ENCODE measurements around the gene BCDIN3D. TPM values are rescaled to one million over a fixed set of nuclear protein-coding genes. Genes with fewer than 3 reads are reported as not detected.

Gene BCDIN3D
- total and polyA plus RNA-seq, 9 of the 15 experiments (the other 6 are each of a cell fraction or from before 2014, with no cell fraction given) = 3.7 to 6.9 (median 5.6) TPM

GRCh38 chr12:49805409-49805808, 37.5 kb downstream of the BCDIN3D start:
- no peak for FAIRE-seq
- no peaks in the 10 kb centered on the region for H3K9me1 ChIP-seq (ENCODE audit: control insufficient read depth, insufficient read depth, low read length)
- 49% methylated on average over 4 of the region's 5 CpGs for whole genome bisulfite sequencing (ENCODE audit: insufficient coverage, low coverage, missing lambda C conversion rate)
- ChIA-PET CTCF (ENCODE audit: low intra/inter-chr PET ratio) (no interaction called here), POLR2A (interaction anchor here (1.4 to 1.7 kb wide), 2 partner anchors 12 to 39 kb away, joined by 5 read pairs; no protein-coding TSS in a partner anchor)
- no peak for ATAC-seq
- H3K79me2 ChIP-seq (ENCODE audit: control insufficient read depth, insufficient read depth, low read length) = no peaks in the 10 kb centered on the region
- H3K36me3 ChIP-seq (ENCODE audit: control insufficient read depth, insufficient read depth, low read length) = peaks cover 29% of the 10 kb centered on the region; the same call in 2 of the 3 replicates
- no peaks in the 10 kb centered on the region for H3K27me3 ChIP-seq (ENCODE audit: control insufficient read depth in 2 of 2, insufficient read depth in 2 of 2, low read length in 2 of 2)
- no peaks in the 10 kb centered on the region for H3K9me3 ChIP-seq (replicated peaks; ENCODE audit: control insufficient read depth, insufficient read depth, low read depth, low read length)
- no peak overlapping the region for H3K4me3 ChIP-seq
- H4K20me1 ChIP-seq (replicated peaks; ENCODE audit: control insufficient read depth, insufficient read depth, low read length) = peaks cover 5% of the 10 kb centered on the region; the same call in 1 of the 2 replicates
- H2AFZ ChIP-seq (ENCODE audit: low read depth, low read length) = no peak overlapping the region
- H3K9ac ChIP-seq (ENCODE audit: insufficient read depth in 1 of 2, low read depth in 2 of 2, low read length in 2 of 2) = no peak overlapping the region
- TF ChIP-seq ZNF384 (IDR thresholded peaks at IDR 0.05; ENCODE audit: low read depth, low read length) = no peak
- TF ChIP-seq NCOA6 (IDR thresholded peaks at IDR 0.05) = no peak
- no peak for TF ChIP-seq ZKSCAN3 (CRISPR knock-in tag; IDR thresholded peaks at IDR 0.05)
- TF ChIP-seq BCL6 (CRISPR knock-in tag; IDR thresholded peaks at IDR 0.05) = no peak
- TF ChIP-seq KDM2B (CRISPR knock-in tag; IDR thresholded peaks at IDR 0.05) = no peak
- TF ChIP-seq ZNF217 (CRISPR knock-in tag; IDR thresholded peaks at IDR 0.05) = no peak
- TF ChIP-seq SMARCA4 (IDR thresholded peaks at IDR 0.05) = no peak
- no peak for TF ChIP-seq KLF6 (CRISPR knock-in tag; IDR thresholded peaks at IDR 0.05; ENCODE audit: borderline replicate concordance)
- no peak for TF ChIP-seq DPF2 (IDR thresholded peaks at IDR 0.05)
- TF ChIP-seq RAD51 (IDR thresholded peaks at IDR 0.05; ENCODE audit: borderline replicate concordance, low read depth) = no peak
- TF ChIP-seq ZFP36 (IDR thresholded peaks at IDR 0.05; ENCODE audit: low read depth, low read length, partially characterized antibody) = no peak
- no peak for TF ChIP-seq PPARD (CRISPR knock-in tag; IDR thresholded peaks at IDR 0.05)
- no peak for TF ChIP-seq KLF16 (IDR thresholded peaks at IDR 0.05)
- no peak for TF ChIP-seq SP1 (CRISPR knock-in tag; IDR thresholded peaks at IDR 0.05)
- in situ Hi-C loops (cut with MboI) (no loop called here), intact Hi-C loops (cut with micrococcal nuclease) (no loop called here)
- H3K4me1 ChIP-seq (replicated peaks in 1 of 2; ENCODE audit: control insufficient read depth in 2 of 2, insufficient read depth in 2 of 2, low read length in 2 of 2) = peaks cover 0 to 17% of the 10 kb centered on the region in 2 experiments; a peak in 2 of 5 replicates
- no peak for DNase-seq (ENCODE audit: extremely low read depth in 1 of 4, low spot score in 3 of 4)
- no peak overlapping the region for H3K4me2 ChIP-seq (ENCODE audit: insufficient read depth, low read length)
- no peak overlapping the region for H3K27ac ChIP-seq (ENCODE audit: extremely low read depth, low read depth, low read length)
- no TSS peak for BruUV-seq (replicated peaks)
